HFF-Myc (cell line): ENCODE measurements around the gene ZBTB3.

Experiments
- DNase-seq: peaks from one replicate; pipeline ENCODE4 v3.0.0-alpha.2; 2011; ENCODE audit warnings: low read depth; ENCODE audit errors: extremely low read depth
- H3K4me3 ChIP-seq: replicated peaks from 2 replicates; pipeline ENCODE4 v1.5.1; 2011; ENCODE audit warnings: low read depth, mild to moderate bottlenecking, control low read depth, low read length
- TF ChIP-seq, protein P1 (sequence below): IDR thresholded peaks from 2 replicates; pipeline ENCODE4 v1.5.1; 2012; ENCODE audit warnings: mild to moderate bottlenecking, low read depth, low read length, control low read depth; ENCODE audit errors: missing control alignments

Gene ZBTB3

DNA sequence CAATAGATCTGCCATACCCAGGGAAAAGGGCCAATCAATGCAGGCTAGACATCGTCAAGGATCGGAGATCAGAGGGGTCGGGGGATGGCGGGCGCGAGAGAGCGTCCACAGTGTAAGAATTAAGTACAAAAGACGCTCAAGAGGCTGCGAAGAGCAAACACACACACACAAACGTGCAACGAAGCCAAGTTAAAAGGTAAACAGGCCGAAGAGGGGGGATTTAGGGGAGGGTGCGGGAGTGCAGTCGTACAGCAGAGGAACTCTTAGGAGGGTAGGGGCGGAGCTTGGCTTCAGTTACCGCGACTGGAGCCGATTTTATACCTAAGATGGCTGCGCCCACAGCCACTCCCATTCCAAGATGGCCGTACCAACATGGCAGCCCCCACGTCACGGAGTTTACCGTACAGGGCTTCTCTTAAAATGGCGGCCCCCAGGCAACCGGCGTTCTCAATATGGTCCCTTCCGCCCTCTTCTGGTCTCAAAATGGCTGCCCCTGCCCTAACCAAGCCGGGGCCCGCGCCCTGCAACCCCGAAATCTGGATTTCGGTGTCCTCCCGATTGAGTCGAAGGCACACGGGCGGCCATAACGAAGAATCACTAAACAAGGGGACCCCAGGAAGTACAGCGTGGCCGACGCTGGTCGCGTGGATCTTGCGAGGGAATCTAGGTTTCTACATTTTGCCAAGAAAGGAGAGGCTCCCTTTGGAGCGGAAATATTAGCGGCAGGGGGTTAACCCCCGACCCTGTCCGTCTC, 44.5 kb downstream of the ZBTB3 start:
- DNase-seq, result peak; percentile 95
- peak overlapping the region; percentile 46 for H3K4me3 ChIP-seq
- TF ChIP-seq, protein P1, sequence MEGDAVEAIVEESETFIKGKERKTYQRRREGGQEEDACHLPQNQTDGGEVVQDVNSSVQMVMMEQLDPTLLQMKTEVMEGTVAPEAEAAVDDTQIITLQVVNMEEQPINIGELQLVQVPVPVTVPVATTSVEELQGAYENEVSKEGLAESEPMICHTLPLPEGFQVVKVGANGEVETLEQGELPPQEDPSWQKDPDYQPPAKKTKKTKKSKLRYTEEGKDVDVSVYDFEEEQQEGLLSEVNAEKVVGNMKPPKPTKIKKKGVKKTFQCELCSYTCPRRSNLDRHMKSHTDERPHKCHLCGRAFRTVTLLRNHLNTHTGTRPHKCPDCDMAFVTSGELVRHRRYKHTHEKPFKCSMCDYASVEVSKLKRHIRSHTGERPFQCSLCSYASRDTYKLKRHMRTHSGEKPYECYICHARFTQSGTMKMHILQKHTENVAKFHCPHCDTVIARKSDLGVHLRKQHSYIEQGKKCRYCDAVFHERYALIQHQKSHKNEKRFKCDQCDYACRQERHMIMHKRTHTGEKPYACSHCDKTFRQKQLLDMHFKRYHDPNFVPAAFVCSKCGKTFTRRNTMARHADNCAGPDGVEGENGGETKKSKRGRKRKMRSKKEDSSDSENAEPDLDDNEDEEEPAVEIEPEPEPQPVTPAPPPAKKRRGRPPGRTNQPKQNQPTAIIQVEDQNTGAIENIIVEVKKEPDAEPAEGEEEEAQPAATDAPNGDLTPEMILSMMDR, result no peak

DNA sequence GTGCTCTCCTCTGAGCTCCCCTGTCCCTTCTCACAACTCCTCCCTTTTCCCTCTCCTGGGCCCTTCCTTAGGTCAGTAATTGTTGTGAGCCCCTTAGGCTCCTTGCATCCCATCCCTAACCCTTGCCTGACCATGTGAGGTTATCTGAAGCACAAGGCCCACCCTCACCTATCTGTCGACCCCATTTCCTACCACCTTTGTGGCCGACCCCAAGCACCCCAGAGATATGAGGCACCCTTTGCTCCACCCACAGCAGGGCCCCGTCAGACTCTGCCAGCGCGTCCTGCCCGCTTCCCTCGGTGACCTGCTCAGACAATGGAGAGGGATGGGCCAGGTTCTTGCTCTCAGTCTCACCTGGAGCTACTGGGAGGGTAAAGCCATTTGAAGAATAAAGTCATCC, 45.2 kb downstream of the ZBTB3 start:
- no peak for DNase-seq
- H3K4me3 ChIP-seq, result peak overlapping the region; percentile 46
- TF ChIP-seq, protein P1, result no peak

DNA sequence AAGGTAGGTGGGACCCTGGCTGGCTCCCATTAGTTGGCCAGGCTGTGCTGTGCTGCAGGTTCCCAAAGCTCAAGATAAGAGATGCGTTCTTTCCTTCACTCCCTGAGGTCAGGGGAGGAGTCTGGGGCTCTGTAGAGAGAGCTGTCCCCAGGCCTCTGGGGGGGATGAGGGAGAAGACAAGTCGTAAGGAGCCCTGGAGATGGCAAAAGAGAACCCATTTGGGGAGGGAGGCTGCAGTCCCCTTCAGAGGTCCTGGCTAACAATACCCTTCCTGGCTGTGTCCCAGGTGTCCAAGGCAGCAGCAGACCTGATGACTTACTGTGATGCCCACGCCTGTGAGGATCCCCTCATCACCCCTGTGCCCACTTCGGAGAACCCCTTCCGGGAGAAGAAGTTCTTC, 45.6 kb downstream of the ZBTB3 start:
- DNase-seq, result no peak
- TF ChIP-seq, protein P1, result no peak
- 0 out of 2 replicates have a peak overlapping the region, but pooled peaks have one; percentile 46 for H3K4me3 ChIP-seq

DNA sequence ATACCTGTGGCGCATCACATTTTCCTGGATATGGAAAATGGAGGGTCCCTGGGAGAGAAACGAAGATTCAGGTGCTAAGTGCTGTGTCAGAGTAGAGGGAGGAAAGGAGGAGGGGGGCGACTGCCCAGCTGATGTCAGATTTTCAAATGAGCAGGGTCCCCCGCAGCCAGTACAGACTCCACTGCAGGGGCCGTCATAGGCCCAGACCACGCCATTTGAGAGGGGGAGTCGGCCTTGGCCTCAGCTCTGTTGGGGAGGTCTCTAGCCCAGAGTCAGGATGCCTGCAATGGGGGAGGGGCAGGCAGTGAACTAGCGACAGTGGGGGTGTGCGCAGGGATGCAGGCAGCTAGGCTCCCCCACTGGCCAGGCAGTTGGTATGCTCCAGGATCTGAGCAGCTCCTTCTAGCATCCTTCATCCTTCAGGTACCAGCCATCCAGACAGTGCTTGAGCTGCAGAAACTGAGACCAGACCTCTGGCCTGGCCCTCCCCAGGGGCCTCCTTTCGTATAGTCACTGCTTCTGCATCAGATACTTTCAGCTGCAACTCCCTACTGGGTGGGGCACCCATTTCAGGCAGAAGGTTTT, 46.6 kb downstream of the ZBTB3 start, which contains the start of the genes BSCL2 and GNG3:
Gene BSCL2 (minus strand): TSS at position 148 of the 585 bp plus-strand sequence. CDS start 229 bp downstream, outside the sequence.
Gene GNG3 (plus strand): TSS at position 400 of the 585 bp plus-strand sequence. CDS start 620 bp downstream, outside the sequence.
- TF ChIP-seq, protein P1, result no peak
- no peak for DNase-seq
- H3K4me3 ChIP-seq, result peak within 1 kb of the TSS; percentile 70

DNA sequence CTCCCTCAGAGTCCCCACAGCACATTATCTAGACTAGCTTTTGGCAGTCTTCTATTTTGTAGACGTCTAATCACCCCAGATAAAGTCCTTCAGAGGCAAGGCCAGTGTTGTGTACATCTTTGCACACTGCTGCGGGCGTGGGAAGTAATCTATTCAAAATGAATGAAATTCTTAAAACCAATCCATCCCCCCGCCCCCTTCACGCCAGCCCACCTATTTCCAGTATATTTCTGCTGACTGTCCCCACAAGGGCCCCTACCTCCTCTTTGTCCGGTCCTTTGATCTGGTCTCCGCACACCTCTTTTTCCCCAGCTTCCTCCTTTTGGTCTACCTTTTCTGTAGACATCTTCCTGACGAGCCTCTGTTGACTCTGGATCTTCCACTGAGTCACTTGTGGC, 47.1 kb downstream of the ZBTB3 start:
- DNase-seq, result no peak
- TF ChIP-seq, protein P1, result no peak
- H3K4me3 ChIP-seq, result no peak overlapping the region

DNA sequence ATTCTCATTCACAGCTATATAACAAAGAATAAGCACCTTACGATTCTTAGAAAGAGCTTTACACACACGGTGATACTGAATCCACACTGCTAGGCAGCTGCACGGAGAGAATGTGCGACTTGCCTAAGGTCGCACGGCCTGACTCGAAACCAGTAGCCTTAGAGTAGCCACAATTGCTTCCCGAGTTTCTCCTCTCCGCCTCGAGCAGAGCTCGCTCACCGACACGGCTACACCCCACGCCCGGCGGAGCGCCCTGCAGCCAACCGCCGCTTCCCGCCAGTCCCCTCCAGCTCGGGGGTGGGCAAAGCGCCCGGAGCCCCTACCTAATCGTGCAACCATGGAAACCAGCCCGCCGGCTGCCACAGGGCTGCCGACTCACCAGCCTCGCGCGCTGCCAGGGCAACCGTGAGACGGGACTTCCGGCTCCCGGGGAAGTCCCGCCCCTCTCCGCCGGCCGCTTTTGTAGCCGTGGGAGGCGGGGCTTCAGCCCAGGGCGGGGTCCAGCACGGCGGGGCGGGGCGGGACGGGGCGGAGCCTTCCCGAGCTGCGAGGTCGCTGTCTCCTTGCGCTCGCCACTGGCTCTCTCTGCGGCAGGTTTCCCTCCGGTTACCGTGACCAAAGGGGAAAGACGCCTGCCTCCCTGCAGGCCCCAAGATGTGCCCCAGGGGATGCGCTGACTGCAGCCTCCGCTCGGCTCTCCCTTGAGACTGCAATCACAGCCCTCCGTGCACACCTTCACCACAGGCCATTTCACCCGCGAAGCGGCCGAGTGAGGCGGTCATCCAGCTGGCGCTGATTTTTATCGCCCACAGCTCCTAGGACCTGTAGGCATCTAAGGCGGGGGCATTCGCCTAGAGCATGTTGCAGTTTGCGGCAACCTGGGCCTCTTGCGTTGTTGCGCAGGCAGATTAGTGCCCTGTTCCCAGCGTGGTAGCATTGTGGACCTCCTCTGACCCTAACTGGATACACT, 47.8 kb downstream of the ZBTB3 start:
- peak overlapping the region; percentile 70 for H3K4me3 ChIP-seq
- TF ChIP-seq, protein P1, result no peak
- DNase-seq, result peak; percentile 63
